NT2/D1 (cell line): ENCODE results near the gene ADK.

Source experiments
- DNase-seq: peaks from one replicate; pipeline ENCODE4 v3.0.0-alpha.2; 2011; ENCODE audit warnings: low read depth, low spot score
- H3K27me3 ChIP-seq: 2 replicates; pipeline ENCODE4 v1.6.0; 2011; ENCODE audit warnings: mild to moderate bottlenecking; ENCODE audit not compliant: insufficient read length, insufficient read depth
- H3K36me3 ChIP-seq: 2 replicates; pipeline ENCODE4 v1.6.1; 2011; ENCODE audit warnings: mild to moderate bottlenecking, low read length, mixed read lengths; ENCODE audit not compliant: insufficient read depth, insufficient read length
- H3K4me1 ChIP-seq: 2 replicates; pipeline ENCODE4 v1.5.1; 2011; ENCODE audit not compliant: insufficient read depth, insufficient read length
- H3K4me3 ChIP-seq: 2 replicates; pipeline ENCODE4 v1.5.1; 2011; ENCODE audit warnings: low read depth; ENCODE audit not compliant: insufficient read length
- H3K9ac ChIP-seq: 2 replicates; pipeline ENCODE4 v1.6.0; 2011; ENCODE audit warnings: low read depth; ENCODE audit not compliant: insufficient read length
- H3K9me3 ChIP-seq: 2 replicates; pipeline ENCODE4 v1.5.1; 2011; ENCODE audit warnings: mild to moderate bottlenecking, low read length; ENCODE audit not compliant: insufficient read depth
- SUZ12 ChIP-seq: IDR thresholded peaks from 2 replicates; pipeline ENCODE4 v1.6.1; 2011; ENCODE audit not compliant: insufficient read length, insufficient read depth; ENCODE audit errors: extremely low read depth
- YY1 ChIP-seq: IDR thresholded peaks from 2 replicates; pipeline ENCODE4 v1.6.1; 2011; ENCODE audit not compliant: insufficient read length, insufficient read depth
- ZNF274 ChIP-seq: IDR thresholded peaks from 2 replicates; pipeline ENCODE4 v1.6.1; 2011; ENCODE audit warnings: mild to moderate bottlenecking, low read depth, low read length

Gene ADK

GRCh38 chr10:74596713-74597112 is 445.7 kb downstream of the ADK start:
- H3K9me3 ChIP-seq, result no peaks in the 10 kb centered on the region
- H3K9ac ChIP-seq, result no peak overlapping the region
- no peaks in the 10 kb centered on the region for H3K4me1 ChIP-seq
- DNase-seq, result no peak
- no peaks in the 10 kb centered on the region for H3K36me3 ChIP-seq
- no peaks in the 10 kb centered on the region for H3K27me3 ChIP-seq
- H3K4me3 ChIP-seq, result no peak overlapping the region
- TF ChIP-seq ZNF274, result no peak
- TF ChIP-seq YY1, result no peak
- no peak for TF ChIP-seq SUZ12

- TF ChIP-seq YY1 (no peak), SUZ12 (no peak), ZNF274 (no peak)
- no peak for DNase-seq
- H3K36me3 ChIP-seq, result no peaks in the 10 kb centered on the region
- H3K4me1 ChIP-seq, result no peaks in the 10 kb centered on the region
- no peaks in the 10 kb centered on the region for H3K9me3 ChIP-seq
- H3K4me3 ChIP-seq, result no peak overlapping the region
- H3K9ac ChIP-seq, result no peak overlapping the region
- no peaks in the 10 kb centered on the region for H3K27me3 ChIP-seq
These were observed 448.0 kb downstream of the ADK start for GRCh38 chr10:74598891-74599566.

DNA sequence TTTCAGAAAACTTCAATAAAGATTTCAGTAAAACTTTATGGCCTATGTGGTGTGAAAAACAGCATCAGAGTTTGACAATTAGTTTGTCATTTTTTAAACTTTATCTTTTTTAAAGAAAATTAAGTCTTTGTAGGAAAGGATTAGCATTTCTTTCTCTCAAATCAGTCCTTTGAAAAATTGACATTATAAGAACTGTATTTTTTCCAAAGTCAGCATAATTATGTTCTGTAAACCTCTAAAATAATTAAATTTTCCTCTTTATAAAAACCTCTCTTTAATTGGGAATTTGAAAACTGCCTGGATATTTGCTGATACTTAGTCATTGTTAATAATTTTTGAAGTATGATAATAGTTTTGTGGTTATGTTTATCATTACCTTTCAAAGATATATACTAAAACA is 448.7 kb downstream of the ADK start:
- no peak overlapping the region for H3K9ac ChIP-seq
- no peaks in the 10 kb centered on the region for H3K9me3 ChIP-seq
- no peak overlapping the region for H3K4me3 ChIP-seq
- H3K4me1 ChIP-seq, result no peaks in the 10 kb centered on the region
- no peaks in the 10 kb centered on the region for H3K36me3 ChIP-seq
- no peak for DNase-seq
- TF ChIP-seq SUZ12 (no peak), ZNF274 (no peak), YY1 (no peak)
- H3K27me3 ChIP-seq, result no peaks in the 10 kb centered on the region

- Histone ChIP-seq H3K9ac (no peak overlapping the region), H3K36me3 (no peaks in the 10 kb centered on the region), H3K27me3 (no peaks in the 10 kb centered on the region), H3K4me1 (no peaks in the 10 kb centered on the region), H3K9me3 (no peaks in the 10 kb centered on the region), H3K4me3 (no peak overlapping the region)
- DNase-seq, result no peak
- TF ChIP-seq SUZ12, result no peak
- no peak for TF ChIP-seq ZNF274
- TF ChIP-seq YY1, result no peak
These were observed 449.1 kb downstream of the ADK start for GRCh38 chr10:74600170-74600569.

DNA sequence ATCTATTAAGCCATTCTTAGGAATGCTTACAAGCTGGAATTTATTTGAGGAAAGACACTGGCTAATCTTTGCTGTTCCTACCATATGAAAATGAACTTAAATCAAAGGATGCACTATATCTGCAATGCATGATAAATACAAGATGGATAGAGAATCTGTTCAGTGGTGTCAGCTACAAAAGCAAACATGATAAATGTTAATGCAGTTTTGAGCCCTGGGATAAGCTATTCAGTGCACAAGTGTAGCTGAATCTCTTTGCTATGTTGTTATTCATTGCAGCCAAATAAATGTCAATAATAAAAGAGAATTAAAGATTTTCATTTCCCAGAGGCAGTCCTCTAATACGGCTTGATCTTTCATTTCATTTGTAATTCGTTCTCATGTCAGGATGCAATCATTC is 451.6 kb downstream of the ADK start:
- H3K4me3 ChIP-seq, result no peak overlapping the region
- no peaks in the 10 kb centered on the region for H3K4me1 ChIP-seq
- no peak for DNase-seq
- no peak overlapping the region for H3K9ac ChIP-seq
- no peaks in the 10 kb centered on the region for H3K27me3 ChIP-seq
- H3K36me3 ChIP-seq, result no peaks in the 10 kb centered on the region
- no peak for TF ChIP-seq YY1
- TF ChIP-seq SUZ12, result no peak
- TF ChIP-seq ZNF274, result no peak
- no peaks in the 10 kb centered on the region for H3K9me3 ChIP-seq

DNA sequence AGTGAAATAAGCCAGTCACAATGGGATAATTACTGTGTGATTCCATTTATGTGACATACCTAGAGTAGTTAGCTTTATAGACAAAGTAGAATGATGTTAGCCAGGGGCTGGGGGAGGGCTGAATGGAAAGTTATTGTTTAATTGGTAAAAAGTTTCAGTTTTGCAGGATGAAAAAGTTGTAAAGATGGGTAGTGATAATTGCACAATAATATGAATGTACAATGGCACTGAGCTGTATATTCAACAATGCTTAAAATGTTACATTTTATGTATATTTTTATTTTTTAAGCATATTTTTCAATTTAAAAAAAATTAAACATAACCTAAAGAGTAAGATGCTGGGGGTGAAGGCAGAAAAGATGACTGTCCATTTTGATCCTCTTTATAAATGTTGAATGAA is 459.3 kb downstream of the ADK start:
- Histone ChIP-seq H3K4me1 (no peaks in the 10 kb centered on the region), H3K9me3 (no peaks in the 10 kb centered on the region), H3K36me3 (no peaks in the 10 kb centered on the region), H3K27me3 (no peaks in the 10 kb centered on the region), H3K4me3 (no peak overlapping the region), H3K9ac (no peak overlapping the region)
- no peak for TF ChIP-seq ZNF274
- TF ChIP-seq SUZ12, result no peak
- no peak for TF ChIP-seq YY1
- no peak for DNase-seq

DNA sequence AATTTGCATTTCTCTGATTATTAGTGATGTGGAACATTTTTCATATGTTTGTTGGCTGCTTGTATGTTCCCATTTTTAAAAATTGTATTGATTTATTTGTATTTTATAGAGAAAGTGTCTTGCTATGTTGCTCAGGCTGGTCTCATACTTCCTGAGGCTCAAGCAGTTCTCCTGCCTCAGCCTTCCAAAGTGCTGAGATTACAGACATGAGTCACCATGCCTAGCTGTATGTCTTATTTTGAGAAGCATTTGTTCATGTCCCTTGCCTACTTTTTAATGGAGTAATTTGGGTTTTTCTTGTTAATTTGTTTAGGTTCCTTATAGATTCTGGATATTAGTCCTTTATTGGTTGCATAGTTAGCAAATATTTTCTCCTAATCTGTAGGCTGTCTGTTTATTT is 461.2 kb downstream of the ADK start:
- Histone ChIP-seq H3K9me3 (no peaks in the 10 kb centered on the region), H3K27me3 (no peaks in the 10 kb centered on the region), H3K4me3 (no peak overlapping the region), H3K9ac (no peak overlapping the region), H3K4me1 (no peaks in the 10 kb centered on the region), H3K36me3 (no peaks in the 10 kb centered on the region)
- TF ChIP-seq ZNF274 (no peak), YY1 (no peak), SUZ12 (no peak)
- DNase-seq, result no peak
